Lung (tissue), 12 donors: ENCODE results near the gene GAS1. TPM values are rescaled to one million over a fixed set of nuclear protein-coding genes. Genes with fewer than 3 reads are reported as not detected.

Experiments used
- ATAC-seq: fragments of 200-7000 bp; cut with Tn5 transposase; one replicate; pipeline ENCODE4 v1.9.1; 2020; ENCODE audit warnings: moderate number of reproducible peaks; ENCODE audit not compliant: insufficient read depth, low FRiP score
- DNase-seq, 3 donors: peaks; one replicate each; pipeline ENCODE4 v3.0.0-alpha.2; 2013 to 2017
- H3K27ac ChIP-seq, 2 donors: one replicate each; pipeline ENCODE4 v1.5.1; 2013; ENCODE audit warnings: mild to moderate bottlenecking in 2 of 2, moderate library complexity in 2 of 2, control low read depth in 1 of 2, inconsistent platforms in 1 of 2, low read depth in 1 of 2, low read length in 1 of 2
- H3K27me3 ChIP-seq, 3 donors: one replicate each; pipeline ENCODE4 v1.5.1; 2013; ENCODE audit warnings: low read length in 2 of 3; ENCODE audit not compliant: control insufficient read depth in 3 of 3, insufficient read depth in 3 of 3
- H3K36me3 ChIP-seq, 4 donors: one replicate each; pipeline ENCODE4 v1.5.1; 2013; ENCODE audit warnings: low read length in 4 of 4, mild to moderate bottlenecking in 1 of 4, moderate library complexity in 1 of 4; ENCODE audit not compliant: control insufficient read depth in 4 of 4, insufficient read depth in 4 of 4
- H3K4me1 ChIP-seq, 5 donors: one replicate each; pipeline ENCODE4 v1.5.1; 2013; ENCODE audit warnings: low read length in 5 of 5, mild to moderate bottlenecking in 2 of 5, moderate library complexity in 1 of 5; ENCODE audit not compliant: control insufficient read depth in 5 of 5, insufficient read depth in 5 of 5
- H3K4me3 ChIP-seq: one replicate; pipeline ENCODE4 v1.5.1; 2013; ENCODE audit warnings: mild to moderate bottlenecking, control low read depth, moderate library complexity
- H3K9ac ChIP-seq, 2 donors: one replicate each; pipeline ENCODE4 v1.5.1; 2013; ENCODE audit warnings: low read length in 2 of 2, control low read depth in 1 of 2; ENCODE audit not compliant: insufficient read depth in 1 of 2
- H3K9me3 ChIP-seq, 4 donors: one replicate each; pipeline ENCODE4 v1.5.1; 2013; ENCODE audit warnings: low read length in 3 of 4, mild to moderate bottlenecking in 1 of 4, moderate library complexity in 1 of 4; ENCODE audit not compliant: control insufficient read depth in 4 of 4, insufficient read depth in 3 of 4
- CTCF ChIP-seq: IDR thresholded peaks from 2 replicates; pipeline ENCODE4 v1.5.1; 2012; ENCODE audit warnings: mild to moderate bottlenecking; ENCODE audit errors: control extremely low read depth, extremely low read depth
- WGBS, 2 donors: extraction: QIAGEN DNeasy Blood & Tissue Kit; methylation state at CpG; one replicate each; pipeline ENCODE4 v1.1.7; 2013; 5-methylcytosine and 5-hydroxymethylcytosine counted together
- polyA plus RNA-seq, 2 donors: library from polyadenylated mRNA; stranded (reverse); fragments of 200-250 nt; gene quantifications; one replicate each; pipeline ENCODE4 v1.2.1, GENCODE V29; 2013
- total RNA-seq, 2 donors: library from RNA; depleted of rRNA in 1 of 2; stranded (reverse); fragments of >200 nt in 1 of 2; gene quantifications; one replicate each; pipeline ENCODE4 v1.2.1, GENCODE V29; 2014 to 2021
- donor health status: control.
- donor health status: control.
- donor health status: Bipolar disorder and iron deficiency.
- donor health status: healthy.
- donor health status: DM: yes; HTN: yes; CAD: no.

The GAS1 gene
- total and polyA plus RNA-seq, 4 donors, result 5.3 to 21.2 (median 10.4) TPM

- Histone ChIP-seq H3K27me3 (peaks cover 0 to 12% (median 6%) of the 10 kb centered on the region in 3 donors), H3K9ac (peak overlapping the region in 1 of 2 donors; percentile 91), H3K4me1 (peaks cover 7 to 47% (median 16%) of the 10 kb centered on the region in 5 donors), H3K27ac (peak overlapping the region; percentile 93 to 95), H3K36me3 (peaks cover 0 to 6% (median 1%) of the 10 kb centered on the region in 4 donors), H3K4me3 (peak overlapping the region; percentile 81), H3K9me3 (no peaks in the 10 kb centered on the region)
- WGBS, 2 donors, result 1 to 2% methylated on average over 57 to 62 of the region's 62 CpGs
- no peak for TF ChIP-seq CTCF
- peak; percentile 53 to 73 (median 57) for DNase-seq
- no peak for ATAC-seq
Observed at GRCh38 chr9:86945728-86946200, 1.5 kb downstream of the GAS1 start.

GRCh38 chr9:86944796-86945727 is 2.2 kb downstream of the GAS1 start:
- DNase-seq (peak; percentile 43 to 56 (median 54)), ATAC-seq (no peak)
- TF ChIP-seq CTCF, result no peak
- Histone ChIP-seq H3K27ac (peak overlapping the region; percentile 93 to 95), H3K4me3 (peak overlapping the region; percentile 81), H3K4me1 (peaks cover 7 to 51% (median 16%) of the 10 kb centered on the region in 5 donors), H3K27me3 (peaks cover 0 to 12% (median 6%) of the 10 kb centered on the region in 3 donors), H3K9ac (peak overlapping the region; percentile 60 to 91), H3K9me3 (no peaks in the 10 kb centered on the region), H3K36me3 (peaks cover 0 to 6% (median 1%) of the 10 kb centered on the region in 4 donors)
- 14% methylated on average over 27 of the region's 27 CpGs for WGBS, 2 donors

- Histone ChIP-seq H3K27me3 (peaks cover 0 to 17% (median 6%) of the 10 kb centered on the region in 3 donors), H3K9me3 (peaks cover 0 to 3% (median 0%) of the 10 kb centered on the region in 4 donors), H3K9ac (peak overlapping the region in 1 of 2 donors; percentile 54), H3K27ac (no peak overlapping the region), H3K36me3 (peaks cover 0 to 6% (median 1%) of the 10 kb centered on the region in 4 donors), H3K4me1 (peaks cover 4 to 41% (median 16%) of the 10 kb centered on the region in 5 donors), H3K4me3 (no peak overlapping the region)
- 23 to 24% methylated on average over 12 of the region's 12 CpGs for whole genome bisulfite sequencing, 2 donors
- TF ChIP-seq CTCF, result no peak
- DNase-seq, result peak; percentile 61 to 87 (median 85)
- ATAC-seq, result no peak
Observed at GRCh38 chr9:86943201-86944113, 3.8 kb downstream of the GAS1 start.
